K562 (cell line): Measurements from ENCODE around the gene HEPACAM2. TPM values are rescaled to one million over a fixed set of nuclear protein-coding genes. Genes with fewer than 3 reads are reported as not detected.

Experiments used
- CREB5 ChIP-seq: fragments of 250-450 bp; sonication (Bioruptor Pico); IDR thresholded peaks from 2 replicates; pipeline ENCODE4 v1.5.0; 2020; ENCODE audit warnings: mild to moderate bottlenecking
- RBM17 ChIP-seq: fragments of 200-400 bp; formaldehyde crosslinking; IDR thresholded peaks from 2 replicates; pipeline ENCODE4 v1.6.1; 2017; ENCODE audit warnings: low read depth, mild to moderate bottlenecking, low read length, borderline replicate concordance
- ZNF518B ChIP-seq: fragments of 250-450 bp; sonication (Bioruptor Pico); IDR thresholded peaks from 2 replicates; pipeline ENCODE4 v1.5.0; 2021; ENCODE audit warnings: mild to moderate bottlenecking, moderate library complexity
- polyA plus RNA-seq, 8 experiments: library from polyadenylated mRNA; depleted of rRNA in 4 of 8; stranded (reverse) in 5 of 8; unstranded in 3 of 8; fragments of >200 nt; fragmentation: Nextera tagmentation in 2 of 8; fragmentation: Illumina TruSeq in 1 of 8; extraction: Ambion mirVana in 2 of 8; extraction: Trizol in 1 of 8; gene quantifications; 2 replicates each; pipeline versions ENCODE4 v1.2.1 to v1.2.3, GENCODE V29; 2011 to 2014; ENCODE audit warnings: inconsistent platforms in 1 of 8, missing spikeins in 1 of 8
- total RNA-seq, 7 experiments: library from RNA; depleted of rRNA in 6 of 7; stranded (reverse); fragments of >200 nt in 6 of 7; fragmentation: Illumina TruSeq in 2 of 7; extraction: Trizol in 2 of 7; gene quantifications; 2 replicates each; pipeline versions ENCODE4 v1.2.1 to v1.2.3, GENCODE V29; 2011 to 2021; ENCODE audit warnings: low replicate concordance in 1 of 7

HEPACAM2 gene
- total and polyA plus RNA-seq, 9 of the 15 experiments (the other 6 are each of a cell fraction or from before 2014, with no cell fraction given), result 2.0 to 6.5 (median 3.9) TPM

GRCh38 chr7:93231799-93232672 is 5.8 kb upstream of the HEPACAM2 start, which contains the start of gene VPS50 (continued):
- TF ChIP-seq ZNF518B (CRISPR knock-in tag) (no peak), RBM17 (no peak), CREB5 (CRISPR knock-in tag) (no peak)
